Measurements from ENCODE around the gene NR2E3.

NR2E3 gene

DNA sequence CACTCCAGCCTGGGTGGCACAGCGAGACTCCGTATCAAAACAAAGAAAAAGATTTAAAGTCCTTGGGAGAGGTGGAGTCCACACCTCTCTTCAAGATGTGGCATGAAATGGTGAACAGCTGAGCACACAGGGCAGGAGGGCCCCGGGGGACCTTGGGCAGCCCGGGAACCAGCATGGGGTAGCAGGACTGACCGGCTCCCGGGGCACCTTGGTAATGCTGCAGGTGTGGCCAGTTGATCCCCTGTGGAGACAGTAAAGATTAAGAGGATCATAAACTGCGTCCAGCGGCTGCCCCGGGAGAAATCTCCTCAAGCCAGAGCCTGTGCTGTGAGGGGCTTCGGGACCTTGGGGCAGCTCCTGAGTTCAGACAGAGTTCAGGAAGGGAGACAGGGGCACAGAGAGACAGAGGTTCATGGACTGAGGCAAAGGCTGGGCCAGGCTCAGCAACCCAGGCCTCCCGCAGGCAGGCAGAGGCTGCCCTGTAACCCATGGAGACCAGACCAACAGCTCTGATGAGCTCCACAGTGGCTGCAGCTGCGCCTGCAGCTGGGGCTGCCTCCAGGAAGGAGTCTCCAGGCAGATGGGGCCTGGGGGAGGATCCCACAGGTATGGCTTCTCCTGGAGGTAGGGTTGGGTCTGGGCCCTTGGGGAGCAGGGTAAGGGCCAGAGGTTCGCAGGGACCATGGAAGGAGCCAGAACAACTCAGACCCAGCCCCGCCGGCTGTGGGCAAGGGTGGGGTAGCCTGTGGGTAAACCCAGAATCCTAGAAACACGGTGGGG lies at the start of gene NR2E3:
Gene NR2E3, plus strand, starts transcription at position 299 of the 780 bp plus-strand sequence. Its CDS starts 190 bp downstream, at position 489.
- DNase-seq = no peak

DNA sequence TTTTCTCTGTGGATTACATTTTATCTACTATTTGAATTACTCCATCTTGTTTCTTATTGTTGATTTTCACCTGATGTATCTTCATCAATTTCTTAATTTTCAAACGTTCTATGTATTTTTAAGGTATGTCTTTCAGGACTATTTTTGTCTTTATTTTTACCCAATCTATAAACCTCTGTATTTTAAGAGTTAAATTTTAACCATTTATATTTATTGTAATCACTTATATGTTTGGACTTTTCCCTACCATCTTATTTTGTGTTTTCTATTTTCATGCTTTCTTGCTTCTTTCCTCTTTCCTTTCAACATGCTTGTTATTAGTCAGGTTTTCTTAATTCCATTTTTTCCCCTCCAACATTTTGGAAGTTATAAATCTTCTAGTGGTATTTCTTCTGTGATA lies 49.5 kb upstream of the NR2E3 start:
- no peak for DNase-seq

DNA sequence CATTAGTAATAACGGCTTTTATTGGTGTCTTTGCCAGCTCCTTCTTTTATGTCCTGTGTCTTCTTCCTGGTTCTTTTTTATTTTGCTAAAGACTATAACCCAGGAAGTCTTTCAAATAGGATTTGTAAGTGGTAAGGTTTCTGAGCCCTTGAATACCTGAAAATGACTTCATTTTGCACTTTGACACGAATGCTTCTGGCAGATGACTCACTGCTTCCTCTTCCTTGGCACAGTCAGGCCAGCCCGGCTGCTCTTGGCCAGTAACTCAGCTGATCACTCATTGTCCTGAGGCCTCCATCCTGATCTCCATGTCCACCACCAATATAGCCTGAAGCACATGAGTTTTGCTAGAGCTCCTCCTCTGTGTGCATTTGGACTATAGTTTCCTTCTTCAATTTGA lies 48.7 kb upstream of the NR2E3 start:
- DNase-seq = no peak

DNA sequence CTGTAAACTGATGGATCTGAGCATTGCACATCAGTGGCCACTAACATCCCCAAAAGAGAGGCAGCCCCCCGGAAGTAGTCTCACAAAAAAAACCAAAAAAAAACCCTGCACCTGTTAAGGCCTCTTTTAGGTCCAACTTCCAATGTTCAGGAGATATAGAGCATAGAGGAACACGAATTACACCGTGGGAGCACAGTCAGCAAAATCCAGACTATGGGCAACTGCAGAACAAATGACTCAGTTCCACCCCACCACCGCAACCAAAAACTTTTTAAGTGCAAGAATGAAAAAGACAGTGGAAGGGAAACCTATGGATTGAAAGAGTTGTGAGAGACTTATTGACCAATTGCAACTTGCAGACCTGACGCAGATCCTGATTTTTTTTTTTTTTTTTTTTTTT lies 42.2 kb upstream of the NR2E3 start:
- no peak for DNase-seq

DNA sequence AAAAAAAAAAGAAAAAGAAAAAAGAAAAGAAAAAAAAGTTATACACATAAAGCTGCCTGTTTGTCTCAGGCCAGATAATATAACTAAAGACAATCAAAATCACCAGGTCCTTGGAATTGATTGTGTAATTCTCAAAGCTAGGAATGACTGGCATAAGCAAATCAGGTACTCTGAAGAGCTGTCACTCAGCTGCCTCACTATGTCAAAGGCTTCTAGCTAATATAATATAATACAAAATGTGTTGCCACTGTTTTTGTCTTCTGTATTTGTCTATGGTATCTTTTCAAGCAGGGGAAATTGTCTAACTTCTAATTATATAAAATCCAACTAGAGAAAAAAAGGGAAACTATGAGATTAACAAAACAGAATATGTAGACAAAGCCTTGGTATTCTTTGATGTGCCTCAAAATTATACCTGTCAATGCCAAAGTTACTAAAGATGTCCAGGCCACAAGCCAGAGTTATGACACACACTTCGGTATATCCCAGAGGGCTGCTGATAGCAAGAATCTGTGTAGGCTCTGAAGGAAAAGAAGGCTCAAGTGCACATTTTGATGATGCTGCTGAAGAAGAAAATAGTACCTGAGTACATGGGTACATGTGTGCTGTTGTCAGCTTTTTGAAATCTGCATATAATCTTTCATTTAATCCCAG lies 37.0 kb upstream of the NR2E3 start:
- no peak for DNase-seq

DNA sequence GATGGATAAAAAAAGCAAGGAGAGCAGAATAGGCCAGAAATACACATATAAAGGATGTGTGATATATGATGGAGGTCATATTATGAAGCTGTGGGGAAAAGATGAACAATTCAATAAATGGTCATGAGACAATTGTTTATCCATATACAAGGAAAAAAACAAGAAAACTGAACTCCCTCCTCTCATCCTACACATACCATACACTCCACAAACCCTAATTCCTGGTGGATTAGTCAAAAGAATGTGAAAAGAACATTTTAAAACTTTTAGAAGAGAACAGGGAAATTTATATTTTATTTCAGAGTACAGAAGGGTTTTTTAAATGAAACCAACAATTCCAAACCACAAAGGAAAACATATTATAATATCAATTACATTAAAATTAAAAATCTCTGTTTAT lies 34.5 kb upstream of the NR2E3 start:
- no peak for DNase-seq

DNA sequence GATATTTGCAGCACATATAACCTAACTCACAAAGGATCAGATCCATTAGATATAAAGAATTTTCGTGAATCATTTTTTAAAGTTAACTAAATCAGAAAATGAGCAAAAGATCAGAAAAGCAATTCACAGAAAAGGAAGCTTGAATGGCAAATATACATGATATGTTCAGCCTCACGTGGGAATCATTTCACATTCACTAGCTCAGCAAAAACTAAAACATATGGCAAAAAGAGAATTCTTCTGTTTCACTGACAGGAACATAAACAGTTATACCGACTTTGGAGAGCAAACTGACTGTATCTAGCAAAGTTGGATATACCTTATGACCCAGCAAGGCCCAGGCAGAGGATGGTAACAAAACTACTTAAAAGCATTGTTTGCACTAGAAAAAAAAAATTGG lies 34.0 kb upstream of the NR2E3 start:
- no peak for DNase-seq

DNA sequence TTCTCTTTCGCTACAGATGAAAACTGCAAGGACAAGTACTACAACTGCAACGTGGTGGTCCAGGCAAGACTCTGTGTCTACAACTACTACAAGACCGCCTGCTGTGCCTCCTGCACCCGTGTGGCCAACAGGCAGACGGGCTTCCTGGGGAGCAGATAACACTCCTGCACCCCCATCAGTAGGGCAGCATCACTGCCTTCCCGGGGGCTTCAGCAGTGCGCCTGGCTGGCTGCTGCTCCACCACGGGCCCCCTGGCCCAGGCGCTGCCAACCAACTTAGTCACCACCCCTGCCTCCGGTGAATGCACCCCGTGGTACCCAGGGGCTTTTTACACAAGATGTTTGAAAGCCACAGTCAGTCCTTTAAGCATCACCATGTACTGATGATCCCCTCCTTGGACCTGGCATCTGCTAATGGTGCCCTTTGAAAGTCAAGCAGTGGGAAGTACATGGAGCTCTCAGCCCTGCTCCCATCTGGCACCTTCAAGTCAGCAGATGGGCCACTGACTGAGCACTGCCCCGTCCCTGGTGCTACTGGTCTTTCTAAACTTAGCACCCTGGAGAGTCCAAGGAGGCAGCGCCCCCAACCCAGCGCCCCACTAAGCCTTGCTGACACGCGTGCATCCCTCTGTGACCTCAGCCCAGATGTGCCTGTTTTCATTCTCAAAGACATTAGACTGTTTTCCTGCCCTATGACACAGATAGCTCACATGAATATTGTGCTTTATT lies 33.0 kb upstream of the NR2E3 start:
- no peak for DNase-seq

DNA sequence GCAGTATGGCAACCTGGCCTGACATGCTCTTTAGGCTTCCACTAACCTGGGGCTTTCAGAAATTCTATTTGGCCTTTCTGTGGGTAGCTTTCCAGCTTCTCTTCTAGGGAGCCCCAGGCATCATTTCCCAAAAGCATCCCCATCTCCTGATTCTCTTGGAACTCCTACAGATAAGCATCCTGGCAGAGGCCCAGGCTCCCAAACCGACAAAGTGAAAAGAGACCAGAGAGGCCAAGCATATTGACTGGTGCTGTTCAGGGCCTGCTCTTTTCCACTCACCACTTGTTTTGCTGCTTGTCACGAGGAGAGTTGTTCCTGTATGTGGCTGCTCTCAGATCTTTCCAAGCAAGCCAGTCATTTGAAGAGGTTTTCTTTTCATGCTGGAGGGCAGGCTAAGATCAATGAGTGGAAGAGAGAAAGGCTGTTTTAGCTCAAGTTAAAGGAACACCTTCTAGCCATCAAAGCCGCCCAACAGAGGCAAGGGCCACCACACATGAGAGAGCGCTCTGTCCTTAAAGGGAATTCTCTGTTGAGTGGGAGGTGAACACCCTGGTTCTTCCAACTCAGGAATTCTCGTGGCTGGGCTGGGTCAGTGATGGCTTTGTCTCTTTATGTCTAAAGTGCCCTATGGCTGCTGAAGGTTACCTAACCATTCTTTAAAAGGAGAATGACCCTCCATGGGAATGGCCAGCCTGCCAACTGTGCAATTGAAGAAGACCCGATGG lies 31.1 kb upstream of the NR2E3 start:
- no peak for DNase-seq

DNA sequence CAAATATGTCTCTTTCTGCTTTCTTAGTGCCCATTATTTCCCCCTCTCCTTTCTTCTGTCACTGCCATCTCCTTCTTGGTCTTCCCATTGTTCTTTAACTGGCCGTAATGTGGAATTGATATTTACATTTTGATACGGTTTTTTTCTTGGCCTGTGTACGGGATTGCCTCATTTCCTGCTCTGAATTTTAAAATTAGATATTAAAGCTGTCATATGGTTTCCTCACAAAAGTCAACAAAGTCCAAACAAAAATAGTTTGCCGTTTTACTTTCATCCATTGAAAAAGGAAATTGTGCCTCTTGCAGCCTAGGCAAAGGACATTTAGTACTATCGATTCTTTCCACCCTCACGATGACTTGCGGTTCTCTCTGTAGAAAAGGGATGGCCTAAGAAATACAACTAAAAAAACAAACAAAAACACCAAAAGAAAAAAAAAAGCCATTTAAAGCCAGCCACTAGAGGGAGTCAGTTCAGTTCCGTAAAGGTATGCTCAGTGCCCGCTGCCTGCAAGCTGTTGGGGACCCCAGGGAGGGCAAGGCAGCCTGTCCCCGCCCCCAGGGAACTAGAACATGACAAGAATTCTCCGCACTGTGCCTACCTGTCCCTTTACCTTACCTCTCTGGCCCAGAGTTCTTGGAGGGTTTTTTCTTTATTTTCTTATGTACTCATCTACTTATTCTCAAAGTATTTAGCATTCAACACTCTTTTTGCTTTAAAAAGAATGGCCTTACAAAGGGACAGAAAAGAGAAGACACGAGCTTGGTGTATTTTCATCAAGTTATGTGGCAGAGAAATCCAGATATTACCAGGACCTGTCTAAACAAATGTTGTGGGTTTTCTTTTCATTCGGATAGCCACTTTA lies 30.0 kb upstream of the NR2E3 start:
- DNase-seq = no peak

DNA sequence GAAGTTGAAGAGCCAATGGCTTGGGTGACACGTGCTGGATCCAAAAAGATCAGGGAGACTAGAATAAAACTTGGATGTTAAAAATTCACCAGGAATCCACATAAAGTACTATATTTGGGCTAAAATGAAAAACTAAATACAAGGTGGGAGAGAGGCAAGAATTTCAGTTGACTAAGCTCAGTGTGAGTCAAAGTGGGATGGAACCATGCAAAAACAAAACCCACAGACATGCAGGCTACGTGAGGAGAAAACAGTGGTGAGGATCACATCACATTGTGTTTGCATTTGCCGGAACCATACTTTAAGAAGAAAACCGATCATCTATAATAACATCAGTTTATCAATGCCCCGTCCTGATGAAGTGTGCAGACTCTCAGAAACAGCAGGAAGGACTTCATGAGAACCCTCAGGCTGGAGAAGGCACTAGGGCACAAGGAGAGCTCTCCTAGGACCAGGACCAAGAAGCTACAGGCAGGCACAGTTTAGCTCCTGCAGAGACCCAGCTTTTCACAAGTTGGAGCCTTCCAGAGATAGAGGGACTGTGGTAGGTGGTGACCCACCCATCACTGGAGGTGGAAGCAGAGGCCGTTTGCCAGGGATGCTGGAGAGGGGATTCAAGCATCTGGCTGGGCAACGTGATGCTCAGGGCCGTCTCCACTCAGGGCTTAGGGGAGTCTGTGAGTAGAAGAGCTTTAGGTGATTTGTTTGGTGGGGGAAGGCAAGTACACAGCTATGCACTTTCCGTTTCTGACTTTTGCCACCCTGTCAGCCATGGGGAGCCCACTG lies 29.0 kb upstream of the NR2E3 start:
- DNase-seq = no peak

DNA sequence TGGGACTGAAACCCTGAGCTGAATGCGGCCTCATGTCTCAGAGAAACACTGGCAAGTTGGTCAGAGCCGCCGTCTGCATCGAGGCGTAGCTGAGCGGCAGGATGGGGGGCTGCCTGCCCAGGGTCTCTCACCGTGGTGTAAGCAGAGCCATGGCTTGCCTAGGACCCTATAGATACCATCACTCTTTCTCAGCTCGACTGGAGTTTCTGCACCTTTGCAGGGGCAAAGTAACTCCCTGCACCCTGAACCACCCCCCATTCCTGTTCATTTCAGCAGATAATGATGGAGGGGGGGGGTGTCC lies 28.4 kb upstream of the NR2E3 start:
- no peak for DNase-seq

DNA sequence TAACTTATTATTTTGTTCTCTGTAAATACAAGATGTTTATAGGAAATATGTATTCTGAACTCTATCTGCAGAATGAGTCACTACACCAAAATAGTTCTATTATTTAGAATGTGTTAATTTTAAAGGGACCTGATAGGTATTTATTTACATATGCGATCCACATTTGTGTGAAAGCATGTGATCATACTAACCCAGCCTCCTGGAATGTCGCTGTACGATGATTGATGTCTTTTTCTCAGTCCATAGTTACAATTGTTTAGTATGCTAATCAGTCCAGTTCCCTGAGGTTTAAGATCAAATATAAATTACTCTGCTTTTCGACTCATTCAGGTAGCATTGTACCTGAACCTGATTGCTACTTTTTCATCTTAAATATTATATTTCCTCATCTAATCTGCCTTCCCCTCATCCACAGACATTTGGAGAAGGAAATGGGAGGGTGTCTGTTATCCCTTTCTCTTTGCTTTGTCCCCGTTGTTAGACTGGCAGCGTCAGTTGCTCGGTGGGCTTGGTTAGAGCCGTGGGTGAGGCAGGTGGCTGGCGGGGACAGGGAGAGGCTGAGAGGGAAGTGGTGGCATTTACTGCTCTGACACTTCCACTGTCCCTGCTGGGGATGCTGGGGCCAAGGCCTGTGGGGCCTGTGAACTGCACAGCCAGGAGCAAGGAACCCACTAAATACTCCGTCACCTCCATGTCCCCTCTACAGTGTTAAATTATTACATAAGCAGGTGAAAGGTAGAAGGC lies 27.8 kb upstream of the NR2E3 start:
- no peak for DNase-seq

DNA sequence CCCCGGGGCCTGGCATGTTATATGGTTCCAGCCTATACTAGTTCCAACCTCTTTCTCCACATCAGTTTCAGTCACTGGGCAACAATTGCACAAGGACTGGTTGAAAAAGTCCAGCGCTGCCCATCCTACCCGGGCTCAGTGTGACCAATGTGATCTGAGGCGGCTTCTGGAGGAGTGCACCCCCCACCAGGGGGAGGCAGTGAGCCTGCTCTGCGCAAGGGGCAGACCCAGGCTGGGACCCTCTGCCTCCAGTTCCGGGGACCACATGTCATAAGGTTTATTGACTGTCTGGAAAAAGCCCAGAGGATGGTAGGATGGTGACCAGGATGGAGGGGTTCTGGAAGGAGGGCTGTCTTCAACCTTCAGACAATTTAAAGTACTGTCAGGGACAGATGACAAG lies 25.6 kb upstream of the NR2E3 start:
- no peak for DNase-seq

DNA sequence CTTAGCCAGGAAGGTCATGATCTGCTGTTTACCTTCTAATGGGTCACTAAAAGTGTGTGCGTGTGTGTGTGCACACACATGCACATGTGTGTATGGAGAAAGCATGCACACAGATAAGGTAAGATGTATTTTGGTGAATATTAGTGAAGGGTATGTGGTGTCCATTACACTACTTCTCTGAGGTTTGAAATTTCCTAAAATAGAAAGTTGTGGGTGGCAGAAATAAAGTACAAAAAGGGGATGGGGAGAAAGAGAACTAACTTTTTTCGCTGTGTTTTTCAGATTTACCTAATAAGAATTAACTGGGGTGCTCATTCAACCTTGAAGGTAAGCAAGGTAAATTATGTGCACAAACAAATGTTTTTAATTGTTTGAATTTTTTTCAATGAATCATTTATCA lies 24.4 kb upstream of the NR2E3 start:
- no peak for DNase-seq

DNA sequence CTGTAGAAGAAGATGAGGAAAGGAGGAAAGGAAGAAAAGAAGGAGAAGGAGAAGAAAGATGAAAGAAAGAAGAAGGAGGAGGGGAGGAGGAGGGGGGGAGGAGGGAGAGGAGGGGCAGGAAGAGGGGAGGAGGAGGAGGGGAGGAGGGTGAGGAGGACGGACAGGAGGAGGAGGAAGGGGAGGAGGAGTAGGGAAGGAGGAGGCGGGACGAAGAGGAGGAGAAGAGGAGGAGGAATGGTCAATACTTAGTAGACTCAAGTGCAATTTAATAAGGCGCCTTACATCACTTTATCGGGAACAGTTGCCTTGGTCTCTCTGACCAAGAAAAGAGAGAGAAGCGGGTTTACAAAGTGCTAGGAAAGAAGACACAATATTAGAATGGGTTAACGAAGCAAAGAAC lies 23.7 kb upstream of the NR2E3 start:
- no peak for DNase-seq

DNA sequence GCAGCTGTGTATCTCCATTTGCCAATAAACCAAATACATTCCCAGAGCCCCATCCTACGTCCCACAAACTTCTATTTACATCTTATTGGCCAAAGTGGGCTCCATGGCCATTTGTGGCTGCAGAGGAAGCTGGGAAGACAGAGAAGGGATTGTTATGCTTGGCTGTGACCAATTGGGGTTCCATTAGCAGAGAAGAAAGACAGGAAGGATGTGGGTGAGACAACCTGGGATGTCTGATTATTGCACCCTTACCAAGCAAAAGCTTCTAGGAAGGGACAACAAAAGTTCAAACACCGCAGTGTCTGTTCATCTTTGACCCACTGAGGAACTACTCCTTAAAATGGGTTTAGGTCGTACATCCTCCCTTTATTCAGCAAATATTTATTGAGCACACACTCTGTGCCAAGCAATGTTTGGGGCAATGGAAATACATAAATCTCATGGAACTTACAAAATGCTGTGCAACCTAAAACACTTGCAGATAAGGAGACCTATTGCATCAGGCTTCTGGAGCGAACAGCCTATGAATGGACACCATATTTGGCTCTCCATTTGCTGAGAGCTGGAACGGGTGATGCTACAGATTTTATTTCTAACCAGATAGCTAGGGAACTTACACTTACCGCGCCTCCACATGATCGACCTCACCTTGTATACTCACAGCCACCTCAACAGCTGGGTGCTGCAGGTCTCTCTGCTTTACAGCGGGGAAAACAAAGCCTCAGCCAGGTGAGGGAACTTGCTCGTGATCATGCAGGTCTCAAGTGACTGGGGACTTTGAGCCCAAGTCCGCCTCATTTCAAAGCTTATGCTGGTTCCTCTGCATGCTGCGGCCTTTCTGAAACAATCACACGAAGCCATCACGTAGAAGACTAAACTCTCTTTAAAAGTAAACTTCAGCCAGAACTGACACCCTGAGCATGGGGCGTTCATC lies 21.4 kb upstream of the NR2E3 start:
- DNase-seq = no peak

DNA sequence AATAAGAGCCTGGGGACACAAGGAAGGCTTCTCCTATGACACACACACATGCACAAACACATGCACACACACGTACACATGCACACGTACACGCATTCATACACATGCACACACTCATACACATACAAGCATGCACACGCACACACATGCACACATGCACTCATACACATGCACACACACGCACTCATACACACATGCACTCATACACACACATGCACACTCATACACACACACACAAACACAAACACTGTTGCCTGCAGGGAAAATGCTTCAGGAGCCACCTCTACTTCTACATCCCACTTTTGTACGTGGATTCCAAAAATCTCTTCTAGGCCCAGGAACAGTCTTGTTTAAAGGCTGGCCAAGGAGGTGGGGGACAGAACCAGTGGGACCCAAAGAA lies 20.7 kb upstream of the NR2E3 start:
- DNase-seq = no peak

DNA sequence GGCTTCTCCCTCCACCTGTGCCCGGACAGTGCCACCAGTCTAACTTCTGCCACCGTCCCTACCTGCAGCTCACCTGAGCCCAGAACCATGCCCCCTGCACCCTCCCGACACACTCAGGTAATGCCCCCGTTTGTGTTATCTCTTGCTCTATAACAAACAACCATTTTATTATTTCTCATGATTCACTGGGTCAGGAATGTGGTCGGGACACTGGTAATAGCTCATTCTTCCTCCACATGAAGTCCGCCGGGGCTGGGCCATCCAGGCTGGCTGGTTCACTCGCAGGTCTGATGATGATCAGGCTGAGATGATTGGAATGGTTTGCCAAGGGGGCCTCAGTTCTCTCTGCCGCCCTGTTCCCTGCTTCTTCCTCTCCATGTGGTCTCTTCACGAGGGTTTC lies 20.3 kb upstream of the NR2E3 start:
- DNase-seq = no peak

DNA sequence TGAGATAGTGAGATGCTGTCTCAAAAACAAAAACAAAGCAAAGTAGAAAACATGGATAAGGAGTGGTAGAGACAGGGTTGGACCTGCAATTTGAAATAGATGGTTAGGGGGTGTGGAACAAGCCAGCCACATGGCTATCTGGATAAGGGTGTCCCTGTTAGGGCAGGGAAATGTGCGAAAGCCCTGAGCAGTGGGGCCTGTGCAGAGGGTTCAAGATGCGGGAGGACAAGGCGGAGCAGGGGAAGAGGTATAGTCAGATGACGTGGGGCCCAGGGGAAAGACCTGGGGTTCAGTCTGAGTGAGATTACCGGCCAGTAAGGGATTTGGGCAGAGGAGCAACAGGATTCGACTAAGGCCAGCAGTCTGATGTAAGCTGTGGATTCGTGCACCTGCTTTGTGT lies 18.4 kb upstream of the NR2E3 start:
- no peak for DNase-seq

Measured in NCI-H446 treated with DMSO at 0.1 percent for 48 hours (cell line).